Stimulated activated CD4-positive, alpha-beta T cell treated with anti-CD3 and anti-CD28 coated beads, Interleukin-15, amount 100 ng/mL, for 24 hours (primary cell): ENCODE data around the gene BICRA.
A peak's percentile ranks its signal among the peaks of the same experiment; 100 is the strongest.

Experiments
- DNase-seq: peaks from one replicate; pipeline ENCODE4 v3.0.0-alpha.2; 2020

BICRA gene

GRCh38 chr19:47601180-47601904 is 7.6 kb upstream of the BICRA start:
- peak; percentile 7 for DNase-seq

- no peak for DNase-seq
Measured at GRCh38 chr19:47603706-47604565, 5.0 kb upstream of the BICRA start.

GRCh38 chr19:47607564-47608073 is 1.3 kb upstream of the BICRA start:
- DNase-seq, result no peak

- DNase-seq, result peak; percentile 96
Measured at GRCh38 chr19:47608074-47608918, 638 bp upstream of the BICRA start.

GRCh38 chr19:47609906-47610894 is 1.3 kb downstream of the BICRA start:
- peak; percentile 63 for DNase-seq

GRCh38 chr19:47610902-47611301 is 2.0 kb downstream of the BICRA start:
- DNase-seq, result no peak

- no peak for DNase-seq
Measured at GRCh38 chr19:47613165-47614020, 4.5 kb downstream of the BICRA start.

GRCh38 chr19:47614021-47614295 is 5.0 kb downstream of the BICRA start:
- no peak for DNase-seq

GRCh38 chr19:47614559-47614958 is 5.6 kb downstream of the BICRA start:
- DNase-seq, result no peak

- DNase-seq, result no peak
Measured at GRCh38 chr19:47615230-47615629, 6.3 kb downstream of the BICRA start.

GRCh38 chr19:47615714-47616113 is 6.8 kb downstream of the BICRA start:
- no peak for DNase-seq

GRCh38 chr19:47618771-47619170 is 9.8 kb downstream of the BICRA start:
- DNase-seq, result no peak

GRCh38 chr19:47619763-47620162 is 10.8 kb downstream of the BICRA start:
- DNase-seq, result no peak

- no peak for DNase-seq
Measured at GRCh38 chr19:47623151-47623920, 14.4 kb downstream of the BICRA start.

- DNase-seq, result no peak
Measured at GRCh38 chr19:47623921-47624391, 15.0 kb downstream of the BICRA start.

GRCh38 chr19:47625650-47626049 is 16.7 kb downstream of the BICRA start:
- DNase-seq, result no peak

GRCh38 chr19:47626238-47626637 is 17.3 kb downstream of the BICRA start:
- no peak for DNase-seq

- DNase-seq, result no peak
Measured at GRCh38 chr19:47628078-47628771, 19.3 kb downstream of the BICRA start.

- no peak for DNase-seq
Measured at GRCh38 chr19:47630594-47630993, 21.7 kb downstream of the BICRA start.
